ENCODE results near the gene TNFAIP8.

DNA sequence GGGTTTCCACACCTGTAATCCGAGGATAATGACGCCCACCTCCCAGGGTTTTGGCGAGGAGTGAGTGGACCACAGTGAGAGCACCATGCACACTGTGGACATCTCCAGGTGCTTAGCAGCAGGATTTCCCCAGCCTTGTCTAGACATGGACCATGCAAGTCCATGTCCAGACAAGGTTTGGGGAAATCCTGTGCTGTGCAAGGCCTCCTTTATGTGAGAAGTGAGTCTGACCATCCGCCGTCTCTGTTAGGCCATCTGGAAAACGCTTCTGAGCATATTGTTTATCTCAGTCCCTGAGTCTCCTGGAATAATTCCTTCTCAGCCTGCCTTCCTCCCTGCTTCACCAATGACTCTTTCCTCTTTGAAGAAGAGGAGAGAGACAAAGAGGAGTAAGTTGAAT lies 26.2 kb upstream of the TNFAIP8 start:
- TF ChIP-seq, protein P1, sequence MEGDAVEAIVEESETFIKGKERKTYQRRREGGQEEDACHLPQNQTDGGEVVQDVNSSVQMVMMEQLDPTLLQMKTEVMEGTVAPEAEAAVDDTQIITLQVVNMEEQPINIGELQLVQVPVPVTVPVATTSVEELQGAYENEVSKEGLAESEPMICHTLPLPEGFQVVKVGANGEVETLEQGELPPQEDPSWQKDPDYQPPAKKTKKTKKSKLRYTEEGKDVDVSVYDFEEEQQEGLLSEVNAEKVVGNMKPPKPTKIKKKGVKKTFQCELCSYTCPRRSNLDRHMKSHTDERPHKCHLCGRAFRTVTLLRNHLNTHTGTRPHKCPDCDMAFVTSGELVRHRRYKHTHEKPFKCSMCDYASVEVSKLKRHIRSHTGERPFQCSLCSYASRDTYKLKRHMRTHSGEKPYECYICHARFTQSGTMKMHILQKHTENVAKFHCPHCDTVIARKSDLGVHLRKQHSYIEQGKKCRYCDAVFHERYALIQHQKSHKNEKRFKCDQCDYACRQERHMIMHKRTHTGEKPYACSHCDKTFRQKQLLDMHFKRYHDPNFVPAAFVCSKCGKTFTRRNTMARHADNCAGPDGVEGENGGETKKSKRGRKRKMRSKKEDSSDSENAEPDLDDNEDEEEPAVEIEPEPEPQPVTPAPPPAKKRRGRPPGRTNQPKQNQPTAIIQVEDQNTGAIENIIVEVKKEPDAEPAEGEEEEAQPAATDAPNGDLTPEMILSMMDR (IDR thresholded peaks at IDR 0.05 in 2 of 3, conservative IDR thresholded peaks at IDR 0.05 in 1 of 3; ENCODE audit: insufficient read depth in 2 of 3, low read depth in 1 of 3, low read length in 3 of 3): no peak
- TF ChIP-seq EZH2 (IDR thresholded peaks at IDR 0.05; ENCODE audit: borderline replicate concordance, low read depth, low read length) (no peak), CBFB (CRISPR knock-in tag; IDR thresholded peaks at IDR 0.05) (no peak), POLR2AphosphoS5 (IDR thresholded peaks at IDR 0.05; ENCODE audit: control insufficient read depth, insufficient read depth, low read depth, low read length) (no peak), CEBPB (tag; IDR thresholded peaks at IDR 0.05) (no peak)
